WTC11 (cell line): ENCODE data around the gene TMEM229B.

Source experiments
- ATF2 ChIP-seq: sonication (generic); formaldehyde crosslinking; IDR thresholded peaks from 2 replicates; pipeline ENCODE4 v1.8.1; 2022; ENCODE audit warnings: low read depth, missing genetic modification reagents, borderline replicate concordance
- CTCF ChIP-seq: fragments of 200-600 bp; IDR thresholded peaks from 2 replicates; pipeline ENCODE4 v1.8.0; 2022; ENCODE audit warnings: antibody characterized with exemption
- JUN ChIP-seq: sonication (generic); formaldehyde crosslinking; IDR thresholded peaks from 2 replicates; pipeline ENCODE4 v1.8.0; 2023; ENCODE audit warnings: mild to moderate bottlenecking, missing genetic modification reagents
- PRDM15 ChIP-seq: sonication (generic); formaldehyde crosslinking; IDR thresholded peaks from 2 replicates; pipeline ENCODE4 v1.8.0; 2022; ENCODE audit warnings: missing genetic modification reagents
- TF ChIP-seq, protein P1 (sequence below): sonication (generic); formaldehyde crosslinking; IDR thresholded peaks from 2 replicates; pipeline ENCODE4 v1.8.0; 2023; ENCODE audit warnings: mild to moderate bottlenecking, missing genetic modification reagents

- TF ChIP-seq CTCF (no peak), PRDM15 (CRISPR knock-in tag) (no peak), ATF2 (no peak), JUN (no peak)
- TF ChIP-seq, protein P1, sequence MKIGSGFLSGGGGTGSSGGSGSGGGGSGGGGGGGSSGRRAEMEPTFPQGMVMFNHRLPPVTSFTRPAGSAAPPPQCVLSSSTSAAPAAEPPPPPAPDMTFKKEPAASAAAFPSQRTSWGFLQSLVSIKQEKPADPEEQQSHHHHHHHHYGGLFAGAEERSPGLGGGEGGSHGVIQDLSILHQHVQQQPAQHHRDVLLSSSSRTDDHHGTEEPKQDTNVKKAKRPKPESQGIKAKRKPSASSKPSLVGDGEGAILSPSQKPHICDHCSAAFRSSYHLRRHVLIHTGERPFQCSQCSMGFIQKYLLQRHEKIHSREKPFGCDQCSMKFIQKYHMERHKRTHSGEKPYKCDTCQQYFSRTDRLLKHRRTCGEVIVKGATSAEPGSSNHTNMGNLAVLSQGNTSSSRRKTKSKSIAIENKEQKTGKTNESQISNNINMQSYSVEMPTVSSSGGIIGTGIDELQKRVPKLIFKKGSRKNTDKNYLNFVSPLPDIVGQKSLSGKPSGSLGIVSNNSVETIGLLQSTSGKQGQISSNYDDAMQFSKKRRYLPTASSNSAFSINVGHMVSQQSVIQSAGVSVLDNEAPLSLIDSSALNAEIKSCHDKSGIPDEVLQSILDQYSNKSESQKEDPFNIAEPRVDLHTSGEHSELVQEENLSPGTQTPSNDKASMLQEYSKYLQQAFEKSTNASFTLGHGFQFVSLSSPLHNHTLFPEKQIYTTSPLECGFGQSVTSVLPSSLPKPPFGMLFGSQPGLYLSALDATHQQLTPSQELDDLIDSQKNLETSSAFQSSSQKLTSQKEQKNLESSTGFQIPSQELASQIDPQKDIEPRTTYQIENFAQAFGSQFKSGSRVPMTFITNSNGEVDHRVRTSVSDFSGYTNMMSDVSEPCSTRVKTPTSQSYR: no peak
Measured at GRCh38 chr14:67472726-67473125, 15.8 kb downstream of the TMEM229B start.
